ENCODE results near the gene SLC7A11. TPM values are rescaled to one million over a fixed set of nuclear protein-coding genes. Genes with fewer than 3 reads are reported as not detected.

The SLC7A11 gene
- total RNA-seq, 1 donor from 2014 or later, result 19.2 TPM

DNA sequence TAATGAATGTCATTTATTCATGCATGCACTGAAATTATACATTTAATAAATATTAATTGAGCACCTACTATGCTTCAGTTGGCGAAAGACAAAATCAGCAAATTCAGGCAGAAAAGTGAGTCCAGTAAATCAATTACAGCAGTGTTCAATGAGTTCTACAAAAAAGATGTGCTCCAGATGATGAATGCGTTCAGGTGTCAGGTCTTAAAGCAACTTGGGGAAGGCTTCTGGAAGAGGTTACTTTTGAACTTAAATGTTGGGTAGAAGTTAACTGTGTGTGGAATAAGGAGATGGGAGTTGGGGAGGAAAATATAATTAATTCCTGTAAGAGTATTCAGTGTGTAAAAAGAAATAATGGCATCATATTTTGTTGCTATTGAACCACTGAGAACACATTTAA lies 79.0 kb downstream of the SLC7A11 start:
- DNase-seq (ENCODE audit: low spot score), result no peak

GRCh38 chr4:138162259-138162658 lies 79.9 kb downstream of the SLC7A11 start:
- no peak for DNase-seq (ENCODE audit: low spot score)

DNA sequence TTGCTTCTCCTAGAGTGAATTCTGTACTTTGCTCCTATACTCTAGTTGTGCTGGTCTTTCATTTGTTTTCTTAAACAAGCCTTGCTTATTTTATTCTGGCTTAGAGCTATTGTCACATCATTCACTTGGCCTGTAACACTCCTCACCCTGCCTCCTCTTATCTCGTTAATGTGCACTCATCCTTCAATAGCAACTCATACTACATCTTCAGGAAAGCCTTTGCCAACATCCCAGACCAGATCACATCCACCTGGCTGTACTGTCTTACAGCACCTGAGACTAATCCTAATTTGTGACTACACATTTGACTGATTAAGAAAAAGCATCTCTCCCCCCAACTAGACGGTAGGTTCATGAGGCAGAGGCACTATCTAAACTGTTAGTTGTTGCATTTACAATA lies 80.8 kb downstream of the SLC7A11 start:
- DNase-seq (ENCODE audit: low spot score), result no peak

DNA sequence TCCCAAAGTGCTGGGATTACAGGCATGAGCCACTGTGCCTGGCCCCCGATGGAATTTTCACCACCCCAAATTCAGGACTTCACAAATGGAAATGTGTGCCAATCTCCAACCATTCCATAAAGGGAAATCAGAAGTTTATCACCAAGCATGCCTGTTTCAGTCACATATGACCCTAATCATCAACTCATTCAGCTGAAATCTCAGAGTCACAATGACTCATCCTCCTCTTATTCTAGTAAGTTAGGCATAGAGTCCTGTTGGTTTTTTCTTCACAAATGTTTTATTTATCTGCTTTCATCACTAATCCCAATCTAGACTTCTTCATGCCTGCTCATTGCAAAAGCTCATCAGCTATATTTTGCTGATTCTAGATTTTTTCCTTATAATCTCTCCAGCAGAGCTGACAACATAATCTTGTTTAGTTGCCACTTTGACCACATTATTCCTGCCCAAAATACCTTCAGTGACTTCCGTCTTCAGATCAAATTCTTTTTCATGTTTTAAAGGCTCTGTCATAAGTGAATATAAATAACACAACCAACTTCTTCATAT lies 83.3 kb downstream of the SLC7A11 start:
- DNase-seq (ENCODE audit: low spot score), result no peak

DNA sequence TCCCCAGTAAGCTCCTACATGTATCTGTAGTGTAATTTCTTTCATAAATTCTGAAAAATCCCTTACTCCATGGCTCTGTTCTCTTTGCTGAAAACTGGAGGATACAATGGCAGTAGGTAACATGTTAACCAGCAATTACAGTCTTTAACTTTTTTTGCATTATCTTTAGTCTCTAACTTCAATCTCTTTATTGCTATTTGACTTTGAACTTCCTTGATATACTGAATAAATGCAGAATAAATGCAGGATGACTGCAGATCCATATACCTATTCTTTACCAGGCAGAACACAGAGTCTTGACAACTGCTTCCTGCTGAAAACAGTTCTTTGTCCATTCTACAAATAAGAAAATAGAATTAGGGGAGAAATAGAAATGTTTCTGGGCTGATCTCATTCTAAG lies 101.3 kb downstream of the SLC7A11 start:
- no peak for DNase-seq (ENCODE audit: low spot score)

GRCh38 chr4:138138774-138139173 lies 103.4 kb downstream of the SLC7A11 start:
- no peak for DNase-seq (ENCODE audit: low spot score)

- no peak for DNase-seq (ENCODE audit: low spot score)
These were observed 106.5 kb downstream of the SLC7A11 start for GRCh38 chr4:138135610-138136009.

- no peak for DNase-seq (ENCODE audit: low spot score)
These were observed 123.9 kb downstream of the SLC7A11 start for GRCh38 chr4:138118270-138118669.

- DNase-seq (ENCODE audit: low spot score), result no peak
These were observed 127.1 kb downstream of the SLC7A11 start for GRCh38 chr4:138115053-138115452.

DNA sequence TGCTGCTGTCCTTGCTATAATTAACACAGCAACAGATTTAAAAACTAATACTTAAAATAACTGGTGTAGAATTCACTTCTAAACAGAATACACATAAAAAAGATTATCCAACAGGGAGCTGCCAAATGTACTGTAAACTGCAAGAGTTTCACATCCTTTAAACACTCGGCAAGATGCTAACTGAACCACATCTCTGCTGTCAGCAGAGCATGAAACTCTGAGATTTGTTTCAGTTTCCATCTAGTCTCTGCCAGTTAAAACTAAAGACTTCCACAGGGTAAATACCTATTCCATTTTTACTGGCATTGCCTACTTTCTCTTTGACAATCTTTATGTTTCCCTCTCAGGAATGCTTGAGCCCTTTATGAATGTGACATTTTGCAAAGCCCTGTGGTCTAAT lies 127.7 kb downstream of the SLC7A11 start:
- no peak for DNase-seq (ENCODE audit: low spot score)
